GM18520 (cell line): Measurements from ENCODE around the gene CASK.
"Not testable (repeated sequence)": the region's sequence is repeated elsewhere in the genome, so short reads cannot be mapped to it uniquely, and the experiment has no call there.

Source experiments
- ATAC-seq: cut with Tn5 transposase; IDR thresholded peaks from one replicate; pipeline ENCODE4 v1.9.1; 2021; ENCODE audit not compliant: unreplicated experiment

CASK gene

DNA sequence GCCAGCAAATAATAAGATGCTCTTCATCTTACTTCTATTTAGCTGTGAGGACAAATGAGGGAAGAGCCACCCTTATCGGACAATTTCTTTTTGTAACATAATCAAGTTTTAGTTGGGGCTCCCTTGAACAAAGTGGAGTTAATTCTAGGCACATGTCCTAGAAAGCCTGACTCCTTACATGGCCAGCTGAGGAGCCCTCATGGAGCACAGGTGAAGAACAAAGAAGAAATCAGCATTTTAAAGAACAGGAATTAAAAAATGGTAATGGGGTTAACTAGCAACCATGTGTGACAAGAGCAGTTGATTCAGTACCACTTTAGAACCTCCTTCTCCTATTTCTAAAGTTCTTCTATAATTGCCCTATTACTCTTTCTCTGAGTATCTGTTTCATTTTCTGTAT, 183.5 kb downstream of the CASK start:
- no peak for ATAC-seq

- no peak for ATAC-seq
Observed at GRCh38 chrX:41737065-41737464, 186.3 kb downstream of the CASK start.

DNA sequence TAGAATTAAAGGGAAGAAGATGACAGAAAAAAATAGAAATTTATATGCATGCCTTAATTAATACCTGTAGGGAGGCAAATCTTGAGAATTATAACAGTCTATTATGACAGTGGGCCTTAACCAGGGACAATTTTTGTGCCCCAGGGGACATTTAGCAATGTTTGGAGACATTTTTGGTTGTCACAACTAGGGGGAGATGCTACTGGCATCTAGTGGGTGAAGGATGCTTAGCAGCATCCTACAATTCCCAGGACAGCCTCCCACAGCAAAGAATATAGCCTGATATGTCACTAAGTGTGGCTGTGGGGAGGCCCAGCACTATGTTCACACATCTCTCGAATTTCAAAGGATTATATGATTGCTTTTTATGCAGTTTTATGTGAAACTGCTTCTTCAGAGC, 188.8 kb downstream of the CASK start:
- ATAC-seq, result no peak

DNA sequence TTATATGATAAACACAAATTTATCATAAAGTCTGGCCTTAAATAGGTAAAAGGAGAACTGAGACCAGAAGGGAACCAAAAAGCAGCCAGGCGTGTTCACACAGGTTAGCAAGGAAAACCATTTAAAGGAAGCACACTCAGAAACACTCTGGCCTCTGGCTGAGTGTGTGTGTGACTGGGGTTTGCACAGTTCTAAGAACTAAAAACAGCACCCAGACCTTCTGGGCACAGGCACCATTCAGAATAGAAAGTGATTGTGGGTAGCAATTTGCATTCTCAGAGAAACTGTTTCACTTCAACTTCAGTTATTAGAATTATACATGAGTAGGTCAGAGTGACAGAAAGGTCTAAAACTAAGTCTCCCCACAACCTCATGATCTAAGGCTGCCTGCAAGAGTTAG, 189.4 kb downstream of the CASK start:
- peak; percentile 97 for ATAC-seq

DNA sequence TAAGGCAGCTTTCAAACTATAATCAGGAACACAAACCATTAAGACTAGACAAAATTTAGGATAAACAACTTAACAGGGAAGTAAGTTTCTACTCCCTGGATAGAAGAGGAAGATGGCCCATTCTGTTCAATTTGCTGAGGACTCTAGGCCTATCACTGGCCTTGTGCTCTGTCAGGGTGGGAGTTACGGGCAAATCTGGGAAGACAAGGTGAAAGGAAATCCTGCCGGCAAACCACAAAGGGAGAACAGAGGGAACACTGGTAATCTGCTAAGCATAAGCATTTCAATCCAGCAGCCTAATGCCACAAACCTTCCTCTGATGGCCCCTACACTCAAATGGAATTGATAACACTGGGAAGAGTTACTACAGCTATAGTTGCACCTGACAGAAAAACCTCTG, 191.1 kb downstream of the CASK start:
- ATAC-seq, result no peak

DNA sequence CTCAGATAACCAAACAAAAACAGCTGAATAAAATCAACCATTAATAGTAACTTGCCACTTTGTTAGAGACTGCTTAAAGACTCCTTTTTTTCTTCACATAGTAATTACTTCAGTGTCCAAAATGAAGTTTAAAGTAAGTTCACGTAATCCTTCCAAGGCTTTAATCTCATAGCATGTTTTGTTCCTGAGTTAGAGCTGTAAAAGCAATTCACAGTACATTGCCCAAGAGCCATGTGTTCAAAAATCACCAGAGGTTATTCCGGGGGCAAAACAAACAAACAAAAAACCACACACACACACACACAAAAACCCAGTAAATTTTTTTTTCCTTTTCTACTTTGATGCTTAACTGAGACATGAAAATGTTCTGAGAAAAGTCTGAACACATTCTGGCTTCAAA, 193.3 kb downstream of the CASK start:
- ATAC-seq, result no peak

DNA sequence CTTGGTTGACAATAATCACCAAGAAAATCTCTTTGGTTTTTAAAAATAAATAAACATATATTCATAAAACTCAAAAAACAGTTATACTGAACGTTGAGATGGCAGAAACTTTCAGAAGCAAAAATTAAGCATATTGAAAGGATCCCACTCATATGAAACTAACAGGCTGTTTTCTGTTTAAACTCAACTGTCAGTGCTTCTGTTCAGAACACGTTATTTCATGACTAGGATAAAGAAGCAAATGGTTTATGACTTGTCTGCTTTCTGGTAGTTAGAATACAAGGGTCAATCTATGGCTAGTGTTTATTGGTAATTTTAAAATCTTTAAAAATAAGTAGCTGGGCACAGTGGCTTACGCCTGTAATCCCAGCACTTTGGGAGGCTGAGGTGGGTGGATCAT, 195.2 kb downstream of the CASK start:
- no peak for ATAC-seq

DNA sequence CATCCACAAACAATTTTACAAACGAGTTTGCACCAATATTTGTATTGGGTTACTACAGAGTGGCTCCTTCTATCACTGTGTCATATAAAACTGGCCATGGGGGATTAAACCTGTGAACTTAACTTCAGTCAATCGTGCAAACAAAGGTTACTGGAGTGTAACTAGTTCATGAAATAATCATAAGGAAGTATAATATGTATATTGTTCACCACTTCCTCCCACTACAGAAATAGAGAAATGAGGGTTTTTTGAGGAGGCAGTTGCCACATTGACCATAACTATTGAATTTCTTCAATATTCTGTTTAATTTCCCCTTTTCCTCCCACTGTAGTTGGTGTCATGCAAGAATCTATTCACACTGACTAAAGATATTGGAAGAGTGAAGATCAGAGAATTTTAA, 199.5 kb downstream of the CASK start, which contains the start of gene GPR82:
GPR82 (plus strand) TSS at position 356 of the 400 bp plus-strand sequence. CDS start 2,846 bp downstream, outside the sequence.
- ATAC-seq, result no peak

- no peak for ATAC-seq
Observed at GRCh38 chrX:41722816-41723618, 200.3 kb downstream of the CASK start.

DNA sequence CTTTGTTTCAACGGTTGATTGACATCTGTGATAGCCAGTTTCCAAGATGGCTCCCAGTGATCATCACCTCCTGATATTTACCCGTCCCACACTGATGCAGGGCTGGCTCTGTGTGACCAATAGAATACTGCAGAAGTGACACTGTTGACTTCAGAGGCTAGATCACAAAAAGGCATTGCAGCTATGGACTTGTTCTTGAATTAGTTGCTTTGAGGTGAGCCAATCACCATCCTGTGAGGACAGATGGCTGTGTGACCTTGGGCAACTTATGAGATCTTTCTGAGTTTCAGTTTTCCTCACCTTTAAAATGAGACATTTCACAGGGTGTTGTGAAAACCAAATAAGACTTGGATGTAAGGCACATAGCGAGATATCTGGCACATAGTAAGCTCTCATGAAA, 201.1 kb downstream of the CASK start:
- ATAC-seq, result no peak

DNA sequence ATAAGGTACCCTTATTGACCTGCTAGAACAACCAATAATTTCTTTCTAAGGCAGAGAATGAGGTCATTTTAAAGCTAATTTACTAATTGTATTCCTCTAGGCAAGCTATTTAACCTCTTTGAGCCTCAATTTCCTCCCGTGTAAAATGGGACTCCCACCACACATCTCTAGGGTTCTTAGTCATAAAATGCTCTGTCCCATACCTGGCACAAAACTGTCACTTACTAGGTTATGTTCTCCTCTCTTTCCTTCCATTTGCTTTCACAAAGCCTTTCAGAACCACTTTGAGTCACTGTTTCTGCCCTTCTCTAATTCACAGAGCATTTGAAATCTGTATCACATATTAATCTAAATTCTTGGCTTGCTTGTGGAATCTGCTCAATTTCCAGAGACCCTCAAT, 201.8 kb downstream of the CASK start:
- no peak for ATAC-seq

GRCh38 chrX:41720125-41720779, 203.1 kb downstream of the CASK start:
- ATAC-seq, result peak; percentile 66

DNA sequence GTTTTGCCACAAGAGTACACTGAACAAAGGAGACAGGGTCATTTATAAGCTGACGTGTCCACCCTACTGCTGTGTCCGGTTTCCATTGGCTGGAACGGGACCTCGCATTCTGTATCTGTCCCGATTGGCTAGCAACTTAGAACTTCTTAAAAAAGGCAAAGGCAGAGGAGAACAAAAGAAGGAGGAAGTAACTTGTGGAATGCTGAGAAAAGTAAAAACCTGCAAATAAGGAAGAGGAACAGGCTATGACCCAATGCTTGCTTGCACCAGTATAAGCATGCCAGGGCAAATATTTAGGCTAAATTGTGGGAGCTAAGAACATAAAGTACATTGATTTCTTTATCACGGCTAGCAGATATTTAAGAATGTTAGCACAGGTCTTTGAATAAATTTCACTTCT, 203.7 kb downstream of the CASK start:
- not testable (repeated sequence) for ATAC-seq

DNA sequence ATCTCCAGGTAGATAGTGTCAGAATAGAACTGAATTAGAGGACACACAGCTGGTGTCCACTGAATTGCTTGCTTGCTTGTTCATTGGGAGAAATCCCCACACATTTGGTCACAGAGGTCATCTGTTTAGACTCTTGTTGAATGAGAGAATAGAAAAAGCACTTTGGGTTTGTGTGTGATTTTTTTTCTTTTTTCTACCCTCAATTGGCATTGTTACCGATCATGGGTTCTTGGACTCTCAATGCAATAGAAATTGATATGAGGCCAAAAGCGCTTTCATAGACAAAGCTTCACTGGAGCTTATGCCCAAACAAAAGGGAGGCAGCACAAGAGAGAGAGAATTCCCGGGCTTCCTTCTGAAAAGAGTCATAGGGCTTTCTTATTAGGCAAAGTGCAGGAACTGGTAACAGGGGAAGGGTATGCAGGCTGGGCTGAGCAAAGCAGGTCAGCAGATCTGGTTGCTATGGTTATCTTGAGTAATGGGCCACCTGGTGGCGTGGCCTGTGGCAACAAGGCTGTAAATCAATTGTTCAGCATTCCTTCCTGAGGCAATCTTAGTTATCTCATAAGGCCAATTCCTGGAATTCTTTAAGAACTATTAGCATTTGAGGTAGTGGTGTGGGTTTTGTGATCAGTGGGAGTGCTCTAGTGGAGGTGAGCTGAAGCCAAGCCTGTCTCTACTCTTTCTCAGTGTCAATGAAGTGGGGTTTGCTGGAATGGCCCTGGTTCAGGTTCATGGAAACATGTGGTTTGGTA, 204.7 kb downstream of the CASK start:
- ATAC-seq, result no peak

GRCh38 chrX:41716767-41717473, 206.4 kb downstream of the CASK start:
- ATAC-seq, result no peak

DNA sequence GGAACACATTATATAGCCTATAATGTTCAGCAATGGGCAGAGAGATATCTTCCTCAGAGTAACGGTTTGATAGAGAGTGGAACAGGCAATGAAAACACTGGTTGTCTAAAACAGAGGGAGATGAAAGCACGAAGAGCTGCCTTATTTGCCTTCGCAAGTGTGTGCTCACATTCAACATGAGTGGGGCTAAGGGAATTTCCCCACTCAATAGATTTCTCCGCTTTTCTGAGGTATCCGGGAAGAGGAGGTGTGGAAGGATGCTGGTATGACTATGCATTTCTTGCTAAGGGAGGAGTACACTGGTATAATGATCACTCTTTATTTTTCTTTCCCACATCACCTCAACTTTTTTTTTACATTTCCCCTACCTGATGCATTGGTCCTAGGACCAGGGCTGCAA, 207.1 kb downstream of the CASK start:
- no peak for ATAC-seq

GRCh38 chrX:41711021-41711667, 212.2 kb downstream of the CASK start:
- no peak for ATAC-seq

DNA sequence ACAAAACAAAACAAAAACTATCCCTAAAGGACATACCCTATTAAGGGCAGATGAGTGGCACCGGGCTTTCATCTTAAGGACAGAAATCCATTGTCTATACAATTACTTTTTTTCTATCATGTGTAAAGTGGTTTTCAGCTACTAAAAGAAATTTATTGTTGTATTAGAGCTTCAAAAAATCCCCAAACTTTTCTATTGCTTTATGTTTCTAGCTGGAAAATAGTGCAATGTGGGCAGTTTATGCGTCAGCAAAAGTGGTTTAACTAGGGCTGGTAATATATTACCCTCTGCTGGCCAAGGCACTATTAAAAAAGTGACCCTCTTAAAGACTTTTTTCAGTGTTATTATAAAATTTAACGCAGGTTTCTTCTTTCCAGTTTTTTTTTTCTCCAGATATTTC, 214.9 kb downstream of the CASK start:
- ATAC-seq, result no peak

GRCh38 chrX:41707218-41707617, 216.1 kb downstream of the CASK start:
- no peak for ATAC-seq

- no peak for ATAC-seq
Observed at GRCh38 chrX:41705680-41706374, 217.5 kb downstream of the CASK start.
